Bone marrow (tissue), 2 donors: ENCODE results near the gene NRXN3.

ENCODE experiments used
- DNase-seq, 2 donors: peaks; one replicate each; lab custom pipeline; 2025; lab: John Stamatoyannopoulos, UW

Gene NRXN3

DNA sequence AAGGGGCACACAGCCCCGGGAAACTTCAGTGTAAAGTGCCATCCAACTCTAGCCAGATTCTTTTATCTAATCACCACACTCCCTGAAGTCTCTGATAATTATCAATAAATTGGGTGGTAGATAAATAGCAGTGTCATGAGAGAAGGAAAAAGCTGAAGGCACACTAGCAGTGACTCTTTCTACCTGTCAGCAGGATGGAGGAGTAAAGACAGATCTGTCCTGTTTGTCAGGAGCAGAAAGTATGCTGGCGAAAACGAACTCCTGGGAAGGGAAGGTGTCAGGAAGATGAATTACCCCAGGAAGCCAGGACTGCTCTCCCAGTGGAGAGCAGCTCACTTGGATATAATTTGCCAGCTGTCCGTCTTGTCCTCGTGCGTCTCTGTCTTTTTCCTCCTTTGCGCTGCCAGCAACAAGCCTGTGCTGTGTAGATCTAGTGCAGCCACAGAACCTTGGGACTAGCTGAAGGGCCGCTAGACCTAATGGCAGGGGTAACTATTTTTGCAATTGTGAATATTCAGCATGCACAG lies 1059.3 kb downstream of the NRXN3 start:
- DNase-seq = no peak

DNA sequence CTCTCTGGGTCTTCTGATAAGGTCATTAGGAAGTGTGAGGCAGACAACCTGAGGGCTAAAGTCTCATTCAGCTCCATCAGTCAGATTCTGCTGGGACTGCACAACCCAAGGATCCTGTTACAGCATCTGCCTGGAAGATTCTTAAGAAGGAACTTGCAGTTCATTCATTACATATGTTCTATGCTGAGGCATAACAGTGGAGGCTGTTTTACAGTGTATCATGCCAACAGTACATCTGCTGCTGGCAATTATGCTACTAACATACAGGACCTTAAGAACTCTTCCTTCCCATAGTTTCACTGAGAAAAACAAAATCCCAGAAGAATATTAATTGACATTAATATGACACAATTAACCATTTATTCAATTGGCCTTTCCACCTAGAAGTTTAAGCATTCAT lies 1072.5 kb downstream of the NRXN3 start:
- no peak for DNase-seq

DNA sequence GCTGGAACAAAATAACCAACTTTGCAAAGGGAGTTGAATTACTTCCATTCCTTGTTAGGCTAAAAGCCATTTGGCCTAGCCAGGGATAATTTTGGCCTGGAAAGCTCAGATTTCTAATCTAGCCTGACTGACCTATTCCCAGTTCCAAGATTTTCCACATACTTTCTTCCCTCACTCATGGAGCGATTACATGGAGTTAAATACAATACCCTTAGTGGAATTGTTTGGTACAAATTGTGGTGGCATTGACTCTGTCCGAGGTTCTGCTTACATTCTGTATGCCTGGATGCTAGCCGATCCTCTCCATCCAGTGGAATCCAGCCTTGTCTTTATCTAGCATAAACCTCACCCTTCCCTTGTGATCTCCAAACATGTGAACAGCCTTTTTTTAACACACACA lies 1076.0 kb downstream of the NRXN3 start:
- no peak for DNase-seq

- no peak for DNase-seq
These were observed 1078.0 kb downstream of the NRXN3 start for GRCh38 chr14:79248126-79248525.

- DNase-seq = no peak
These were observed 1078.6 kb downstream of the NRXN3 start for GRCh38 chr14:79248771-79249170.

GRCh38 chr14:79251278-79251677 lies 1081.1 kb downstream of the NRXN3 start:
- DNase-seq = no peak

- no peak for DNase-seq
These were observed 1083.4 kb downstream of the NRXN3 start for GRCh38 chr14:79253576-79253975.

DNA sequence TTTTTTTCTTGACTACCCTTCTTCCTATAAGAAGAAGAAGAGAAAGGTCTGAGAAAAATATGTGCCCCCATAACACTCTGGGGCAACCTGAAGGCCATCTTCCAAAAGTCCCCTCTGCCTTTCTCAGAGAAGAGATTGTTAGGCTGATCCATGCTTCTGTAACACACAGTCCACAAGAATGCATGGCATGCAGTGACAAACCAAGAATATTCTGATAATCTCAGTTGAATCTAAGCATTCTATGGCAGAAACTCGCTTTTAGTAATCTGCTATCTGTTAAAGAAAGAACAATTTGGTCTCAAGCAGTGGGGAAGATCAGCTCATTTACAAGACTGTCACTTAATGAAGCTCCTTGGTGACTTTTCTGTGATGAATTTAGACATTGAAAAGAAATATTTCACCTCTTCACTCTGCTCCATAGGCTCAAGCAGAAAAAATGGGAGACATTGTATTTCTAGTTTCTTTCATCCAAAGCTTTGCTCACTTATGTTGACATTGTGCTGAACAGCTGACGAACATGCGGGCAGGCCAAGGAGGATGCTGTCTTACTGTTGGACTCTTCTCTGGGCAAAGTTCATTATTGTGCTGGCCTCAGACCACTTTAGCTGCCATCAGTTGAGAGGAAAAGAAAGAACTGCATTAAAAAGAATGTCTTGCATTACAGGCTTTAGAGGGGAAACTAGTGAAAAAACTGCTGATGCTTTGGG lies 1084.0 kb downstream of the NRXN3 start:
- DNase-seq = no peak

DNA sequence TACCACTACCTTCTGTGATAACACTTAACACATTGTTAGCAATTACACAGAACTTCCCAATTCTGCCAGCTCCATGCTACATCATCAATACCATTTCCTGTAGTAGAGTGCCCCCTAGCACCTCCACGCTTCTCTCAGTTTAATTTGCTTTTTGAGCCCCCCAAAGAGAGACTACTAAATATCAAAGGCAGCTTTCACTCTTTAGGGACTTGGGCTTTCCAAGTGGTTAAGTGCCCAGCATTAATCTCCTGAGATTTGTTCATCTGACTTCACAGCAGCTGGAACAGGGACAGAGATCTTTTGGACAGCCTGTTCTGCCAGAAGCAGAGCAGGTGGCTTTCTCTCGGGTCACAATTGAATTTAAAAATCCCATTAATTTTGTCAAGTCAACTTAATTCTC lies 1086.2 kb downstream of the NRXN3 start:
- no peak for DNase-seq

DNA sequence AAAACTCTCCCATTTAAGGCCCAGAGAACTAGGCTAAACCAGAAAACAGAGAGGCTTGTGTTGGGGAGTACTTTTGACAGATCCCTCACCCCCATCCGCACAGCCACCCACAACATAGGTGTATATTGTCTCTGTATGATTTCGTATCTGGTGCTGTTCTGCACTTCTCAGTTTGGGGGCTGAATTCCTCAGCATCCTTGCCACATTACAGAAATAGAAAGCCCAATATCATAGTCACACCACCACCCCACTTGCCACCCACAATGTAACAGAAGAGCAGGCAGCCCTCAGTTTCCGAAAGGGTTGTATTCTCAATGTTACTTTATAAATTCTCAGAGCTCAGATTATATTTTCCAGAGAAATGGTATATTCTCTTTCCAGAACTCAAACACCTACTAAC lies 1090.2 kb downstream of the NRXN3 start:
- no peak for DNase-seq

GRCh38 chr14:79265366-79265946 lies 1095.3 kb downstream of the NRXN3 start:
- DNase-seq = no peak

- no peak for DNase-seq
These were observed 1100.2 kb downstream of the NRXN3 start for GRCh38 chr14:79270361-79270760.

- no peak for DNase-seq
These were observed 1100.9 kb downstream of the NRXN3 start for GRCh38 chr14:79271122-79271521.

GRCh38 chr14:79274641-79275291 lies 1104.6 kb downstream of the NRXN3 start:
- DNase-seq = no peak

DNA sequence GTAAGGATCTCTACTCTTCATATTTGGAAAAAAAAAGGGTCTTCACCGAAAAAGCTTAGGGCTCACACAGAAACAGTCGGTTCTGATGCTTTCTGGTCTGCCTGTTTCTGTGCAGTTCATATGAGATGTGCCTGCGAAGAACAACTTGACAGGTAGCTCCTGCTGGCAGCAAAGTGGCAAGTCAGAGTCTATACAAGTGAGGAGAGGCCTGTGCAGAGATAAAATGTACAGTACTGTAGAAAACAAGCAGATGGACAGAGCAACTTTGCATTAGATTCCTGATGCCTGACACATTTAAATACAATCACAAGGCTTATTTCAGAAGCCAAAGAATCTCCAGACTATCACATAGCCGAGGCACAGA lies 1105.1 kb downstream of the NRXN3 start:
- no peak for DNase-seq

DNA sequence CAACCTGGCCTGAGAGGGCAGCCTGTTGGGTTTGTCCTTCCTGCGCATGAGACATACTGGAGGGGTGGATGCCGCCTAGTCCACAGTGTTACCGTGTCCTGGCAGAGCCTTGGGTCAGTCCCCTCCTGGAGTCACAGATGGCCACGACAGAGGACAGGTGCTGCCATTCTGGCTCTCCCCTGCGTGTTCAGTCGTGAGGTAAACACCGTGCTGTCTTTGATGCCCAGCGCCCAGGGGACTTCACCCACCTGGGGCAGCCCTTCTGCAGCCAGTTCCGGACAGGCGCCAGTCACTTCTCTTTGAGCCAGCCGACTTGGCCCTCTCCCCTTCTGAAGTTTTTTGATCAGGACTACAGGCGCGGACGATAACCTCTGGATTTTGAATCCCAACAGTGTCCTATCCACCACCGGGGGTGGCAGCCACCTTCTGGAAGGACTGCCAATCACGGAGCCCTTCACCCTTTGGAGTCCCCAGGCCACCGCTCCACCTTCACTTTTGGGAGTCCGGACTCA lies 1108.2 kb downstream of the NRXN3 start:
- no peak for DNase-seq

DNA sequence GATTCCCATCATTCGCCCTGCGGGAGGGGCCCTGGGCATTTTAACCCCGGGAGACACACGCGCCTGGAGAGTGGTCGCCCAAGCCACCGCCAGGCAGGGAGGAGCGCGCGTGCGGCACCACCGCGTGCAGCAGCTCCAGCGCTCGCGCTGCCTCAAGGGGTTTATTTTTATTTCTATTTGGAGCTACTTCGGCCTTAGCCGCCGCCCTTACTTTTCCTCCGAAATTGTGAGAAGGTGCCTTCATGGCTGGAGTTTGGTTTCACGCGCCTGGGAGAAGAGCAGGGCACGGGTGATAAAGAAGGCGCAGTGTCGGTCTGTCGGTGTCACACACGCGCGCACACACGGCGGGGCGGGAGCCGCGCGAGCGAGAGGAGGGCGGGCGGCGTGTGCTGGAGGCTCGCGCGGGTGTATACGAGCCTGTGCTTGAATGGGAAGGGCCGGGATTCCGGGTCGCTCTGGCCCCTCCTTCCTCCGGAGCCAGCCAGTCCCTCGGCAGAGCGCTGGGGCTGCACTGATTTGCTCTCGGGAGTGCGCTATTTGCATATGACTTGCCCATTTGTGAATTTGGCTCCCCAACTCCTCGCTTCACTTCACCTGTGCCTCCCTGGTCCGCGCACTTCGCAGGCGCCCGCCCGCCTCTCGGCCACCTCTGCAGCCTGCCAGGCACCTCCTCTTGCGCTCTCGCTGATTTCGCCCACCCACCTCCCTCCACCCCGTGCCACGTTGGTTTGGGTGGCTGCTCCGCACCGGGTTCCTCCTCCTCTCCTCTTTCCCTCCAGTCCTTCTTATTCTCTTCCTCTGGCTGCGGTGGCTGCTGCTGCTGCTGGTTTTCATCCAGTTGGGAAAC lies 1108.8 kb downstream of the NRXN3 start:
- no peak for DNase-seq

- DNase-seq = no peak
These were observed 1109.7 kb downstream of the NRXN3 start for GRCh38 chr14:79279645-79280597.

DNA sequence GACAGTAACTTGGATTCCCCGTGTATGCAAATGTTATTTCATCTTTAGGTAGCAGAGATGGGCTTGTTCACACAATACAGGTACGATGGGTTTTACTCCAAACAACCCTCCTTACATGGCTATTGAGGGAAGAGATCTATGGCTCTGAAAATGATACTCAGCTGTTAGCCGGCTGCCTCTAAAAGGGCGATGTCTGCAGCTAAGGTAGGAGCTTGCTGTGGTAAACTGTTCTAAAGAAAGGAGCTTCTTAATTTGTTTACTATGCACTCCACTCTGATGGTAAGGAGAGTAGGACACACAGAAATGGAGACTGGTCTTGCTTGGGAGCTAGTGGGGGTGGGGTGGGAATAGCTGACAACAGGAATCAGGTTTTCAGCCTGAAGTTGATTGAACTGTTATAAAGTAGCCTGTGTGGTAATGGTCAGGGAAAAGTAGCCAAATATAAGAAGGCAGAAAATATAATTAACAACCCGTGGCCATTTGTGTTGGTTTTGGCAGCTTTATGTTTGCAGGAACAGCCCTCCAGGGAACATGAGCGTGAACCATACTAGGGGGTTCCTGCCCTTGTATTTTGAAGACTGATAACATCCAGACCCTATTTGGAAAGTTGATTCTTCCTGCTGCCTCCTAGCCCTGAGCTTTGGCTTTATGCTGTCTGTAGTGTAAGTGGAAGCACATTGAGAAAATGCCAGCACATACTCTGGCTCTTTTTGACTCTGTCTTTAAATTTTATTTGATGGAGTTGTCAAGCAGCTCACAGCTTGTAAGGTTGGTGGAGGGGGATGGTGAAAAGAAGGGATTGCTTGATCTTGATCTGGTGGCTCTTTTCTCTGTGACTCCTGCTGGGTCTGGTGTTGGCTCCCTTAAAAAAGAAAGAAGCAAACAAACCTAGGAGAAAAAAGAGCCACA lies 1111.3 kb downstream of the NRXN3 start:
- DNase-seq = no peak

DNA sequence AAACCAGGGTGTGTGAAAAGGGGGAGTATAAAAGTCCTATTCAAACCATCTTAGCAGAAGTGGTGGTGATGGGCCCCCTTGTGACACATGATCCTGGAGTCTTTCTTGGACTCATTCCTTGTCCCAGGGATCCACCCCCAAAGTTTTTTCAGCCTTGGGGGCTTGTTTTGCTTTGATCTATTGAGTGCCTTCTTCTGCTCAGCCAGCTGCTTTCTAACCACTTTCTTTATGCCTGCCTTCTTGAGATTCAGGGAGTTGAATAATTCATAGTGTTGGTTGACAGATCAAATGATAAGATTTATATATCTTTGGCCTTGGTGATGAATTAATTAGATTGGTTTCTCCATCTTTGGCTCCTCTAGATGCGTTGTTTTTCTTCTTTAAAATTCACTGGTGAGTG lies 1114.4 kb downstream of the NRXN3 start:
- DNase-seq = no peak
